ENCODE results near the gene S100A7A.

S100A7A gene

DNA sequence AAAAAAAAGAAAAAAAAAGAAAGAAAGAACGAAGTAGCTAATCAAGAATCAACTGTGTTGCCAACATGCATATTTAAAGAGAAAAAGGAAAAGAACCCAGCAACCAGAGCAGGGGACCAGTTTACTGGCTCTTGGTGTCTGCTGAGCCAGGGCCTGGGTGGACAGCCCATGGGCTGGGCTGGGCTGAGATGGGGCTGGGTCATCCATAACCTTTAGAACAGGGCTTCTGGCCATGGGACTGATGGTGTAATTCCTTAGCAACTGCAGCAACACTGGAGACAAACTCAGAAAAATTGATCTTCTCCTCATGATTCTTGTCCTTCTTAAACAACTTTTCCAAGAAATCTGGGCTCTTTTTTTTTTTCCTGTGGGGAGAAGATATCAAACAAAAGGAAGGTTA is 10.5 kb downstream of the S100A7A start:
- H2AFZ ChIP-seq (ENCODE audit: low read length, unreplicated experiment), result no peak overlapping the region
- H3K27ac ChIP-seq (ENCODE audit: low read depth, low read length), result no peak overlapping the region
- no peaks in the 10 kb centered on the region for H3K79me2 ChIP-seq (ENCODE audit: control insufficient read depth, insufficient read depth, low read length, unreplicated experiment)
- no peak overlapping the region for H3K4me3 ChIP-seq (ENCODE audit: low read depth, low read length)
- peaks cover 63% of the 10 kb centered on the region for H3K27me3 ChIP-seq (ENCODE audit: insufficient read depth, low read length)
- no peaks in the 10 kb centered on the region for H3K4me1 ChIP-seq (ENCODE audit: control insufficient read depth, insufficient read depth, low read length, unreplicated experiment)
- no peaks in the 10 kb centered on the region for H3K36me3 ChIP-seq (ENCODE audit: insufficient read depth, low read length)

DNA sequence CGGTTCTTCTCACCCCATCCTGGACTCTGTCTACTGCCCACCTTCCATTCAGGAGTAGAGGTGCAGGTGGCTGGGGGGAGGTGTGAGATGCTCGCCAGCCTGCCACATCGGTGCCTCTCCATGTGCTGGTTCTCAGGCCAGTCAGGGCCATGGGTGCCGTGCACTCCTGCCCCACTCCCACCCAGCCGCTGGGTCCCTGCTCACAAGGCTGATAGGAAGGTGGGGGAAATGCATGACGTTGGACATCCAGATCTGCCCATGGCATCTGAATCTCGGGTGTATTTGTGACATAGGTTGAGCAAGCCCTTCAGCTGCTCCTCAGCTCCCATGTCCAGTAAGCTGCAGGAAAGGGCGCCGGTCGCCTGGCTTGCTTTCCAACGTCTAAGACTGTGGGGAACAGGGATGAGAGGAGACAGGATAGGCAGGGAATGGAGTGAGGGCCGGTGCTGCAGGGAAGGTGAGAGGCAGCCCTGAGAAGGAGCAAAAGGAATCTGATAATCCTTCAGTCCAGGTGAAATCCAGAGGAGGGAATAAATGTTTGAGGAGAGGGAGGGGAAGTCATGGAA is 11.8 kb downstream of the S100A7A start:
- Histone ChIP-seq H2AFZ (ENCODE audit: low read length, unreplicated experiment) (no peak overlapping the region), H3K27ac (ENCODE audit: low read depth, low read length) (no peak overlapping the region), H3K36me3 (ENCODE audit: insufficient read depth, low read length) (no peaks in the 10 kb centered on the region), H3K79me2 (ENCODE audit: control insufficient read depth, insufficient read depth, low read length, unreplicated experiment) (no peaks in the 10 kb centered on the region), H3K4me3 (ENCODE audit: low read depth, low read length) (no peak overlapping the region), H3K4me1 (ENCODE audit: control insufficient read depth, insufficient read depth, low read length, unreplicated experiment) (no peaks in the 10 kb centered on the region), H3K27me3 (ENCODE audit: insufficient read depth, low read length) (peaks cover 69% of the 10 kb centered on the region)

DNA sequence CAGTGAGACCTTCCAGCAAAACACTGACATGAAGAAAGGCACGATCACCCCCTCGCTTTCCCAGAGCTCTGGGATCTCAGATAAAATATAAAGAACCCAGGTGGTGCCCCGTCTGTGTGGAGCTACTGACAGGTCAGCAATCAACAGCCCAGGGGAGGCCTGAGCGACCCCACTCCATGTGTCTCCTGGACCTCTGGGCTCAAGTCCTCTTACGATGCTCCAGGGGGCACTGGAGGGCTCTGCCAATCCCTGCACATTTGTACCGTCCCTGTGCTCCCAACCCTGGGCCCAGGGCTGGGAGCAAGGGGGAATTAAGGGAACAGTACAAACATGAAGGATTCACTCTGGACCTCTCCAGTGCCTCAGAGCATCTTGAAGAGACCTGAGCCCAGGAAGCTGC is 12.5 kb downstream of the S100A7A start:
- Histone ChIP-seq H3K27ac (ENCODE audit: low read depth, low read length) (no peak overlapping the region), H2AFZ (ENCODE audit: low read length, unreplicated experiment) (no peak overlapping the region), H3K4me3 (ENCODE audit: low read depth, low read length) (no peak overlapping the region), H3K79me2 (ENCODE audit: control insufficient read depth, insufficient read depth, low read length, unreplicated experiment) (no peaks in the 10 kb centered on the region), H3K4me1 (ENCODE audit: control insufficient read depth, insufficient read depth, low read length, unreplicated experiment) (no peaks in the 10 kb centered on the region), H3K27me3 (ENCODE audit: insufficient read depth, low read length) (peaks cover 69% of the 10 kb centered on the region), H3K36me3 (ENCODE audit: insufficient read depth, low read length) (no peaks in the 10 kb centered on the region)

DNA sequence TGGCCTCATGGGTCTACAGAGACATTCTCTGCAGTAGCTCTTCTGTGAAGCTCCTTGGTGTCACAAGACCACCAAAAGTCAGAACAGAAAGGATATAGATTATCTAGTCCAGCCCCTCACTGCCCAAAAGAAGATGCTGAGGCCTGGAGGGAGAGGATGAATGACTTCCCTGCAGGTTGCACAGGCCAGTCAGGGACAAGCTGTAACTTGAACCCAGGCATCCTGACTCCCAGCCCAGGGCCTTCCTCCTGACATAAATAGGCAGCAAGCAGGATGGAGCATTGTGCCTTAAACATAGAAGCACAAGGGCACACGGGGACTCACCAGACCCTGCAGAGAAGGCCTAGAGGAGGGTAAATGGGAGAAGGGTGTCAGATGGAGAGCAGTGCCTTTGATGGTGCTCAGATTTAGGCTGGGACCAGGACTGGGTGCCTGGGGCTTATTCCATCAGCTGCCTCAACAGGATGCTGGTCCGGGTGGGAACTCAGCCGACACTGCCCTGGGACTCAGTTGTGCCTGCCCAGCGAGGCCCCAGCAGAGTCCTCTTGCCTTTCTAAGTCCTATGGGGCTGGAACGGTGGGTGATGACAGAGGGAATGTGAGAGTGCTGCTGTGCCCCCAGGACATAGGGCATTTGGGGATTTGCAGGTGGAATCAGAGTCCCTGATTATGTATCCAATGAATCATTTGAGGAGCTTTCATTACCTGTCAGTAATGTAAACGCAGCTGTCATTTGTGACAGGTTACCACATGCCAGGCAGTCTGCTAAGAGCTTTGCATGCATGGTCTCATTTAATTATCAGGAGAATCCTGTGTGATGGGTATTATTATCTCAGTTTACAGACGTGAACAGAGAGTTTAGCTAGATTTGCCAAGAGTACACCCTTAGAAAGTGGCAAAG is 13.2 kb downstream of the S100A7A start:
- Histone ChIP-seq H3K4me1 (ENCODE audit: control insufficient read depth, insufficient read depth, low read length, unreplicated experiment) (no peaks in the 10 kb centered on the region), H3K79me2 (ENCODE audit: control insufficient read depth, insufficient read depth, low read length, unreplicated experiment) (no peaks in the 10 kb centered on the region), H2AFZ (ENCODE audit: low read length, unreplicated experiment) (no peak overlapping the region), H3K4me3 (ENCODE audit: low read depth, low read length) (no peak overlapping the region), H3K27ac (ENCODE audit: low read depth, low read length) (no peak overlapping the region), H3K36me3 (ENCODE audit: insufficient read depth, low read length) (no peaks in the 10 kb centered on the region), H3K27me3 (ENCODE audit: insufficient read depth, low read length) (peaks cover 70% of the 10 kb centered on the region)

DNA sequence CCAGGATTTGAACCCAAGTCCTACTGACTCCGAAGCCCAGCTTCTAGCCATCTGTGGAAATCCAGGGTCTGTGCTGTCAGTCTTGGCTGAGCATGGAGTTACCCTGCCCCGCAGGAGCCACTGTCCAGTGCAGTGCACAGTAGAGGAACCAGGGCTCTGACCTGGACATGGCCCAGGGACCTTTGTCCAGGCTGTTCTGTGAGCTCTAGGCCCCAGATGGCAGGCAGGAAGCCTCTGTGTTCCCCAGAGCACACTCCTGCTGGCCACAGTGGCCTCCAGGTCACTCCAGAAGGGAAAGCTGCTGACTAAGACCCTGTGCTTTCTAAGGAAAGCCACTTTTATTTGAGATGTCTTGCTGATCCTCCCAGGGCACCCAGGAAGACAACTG is 13.8 kb downstream of the S100A7A start:
- H3K4me1 ChIP-seq (ENCODE audit: control insufficient read depth, insufficient read depth, low read length, unreplicated experiment), result no peaks in the 10 kb centered on the region
- H3K36me3 ChIP-seq (ENCODE audit: insufficient read depth, low read length), result no peaks in the 10 kb centered on the region
- no peak overlapping the region for H3K4me3 ChIP-seq (ENCODE audit: low read depth, low read length)
- peaks cover 75% of the 10 kb centered on the region for H3K27me3 ChIP-seq (ENCODE audit: insufficient read depth, low read length)
- no peak overlapping the region for H2AFZ ChIP-seq (ENCODE audit: low read length, unreplicated experiment)
- H3K79me2 ChIP-seq (ENCODE audit: control insufficient read depth, insufficient read depth, low read length, unreplicated experiment), result no peaks in the 10 kb centered on the region
- no peak overlapping the region for H3K27ac ChIP-seq (ENCODE audit: low read depth, low read length)

DNA sequence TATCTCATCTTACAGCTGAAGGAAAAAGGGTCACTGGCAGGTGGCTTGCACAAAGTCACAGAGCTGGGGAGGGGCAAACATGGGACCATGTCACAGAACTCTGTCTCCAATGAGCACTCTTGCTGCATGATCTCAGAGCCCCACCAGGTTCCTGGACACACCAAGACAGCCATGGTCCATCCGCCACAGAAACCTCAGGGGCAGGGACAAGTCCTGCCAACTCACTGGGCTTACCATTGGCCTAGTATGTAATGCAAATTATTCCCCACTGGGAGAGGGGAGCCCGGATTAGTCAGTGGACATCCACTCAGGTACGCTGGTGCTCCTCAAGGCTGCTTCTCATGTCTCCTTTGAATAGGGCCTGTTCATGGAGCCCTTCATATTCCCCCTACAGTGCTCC is 14.2 kb downstream of the S100A7A start:
- H3K79me2 ChIP-seq (ENCODE audit: control insufficient read depth, insufficient read depth, low read length, unreplicated experiment), result no peaks in the 10 kb centered on the region
- H3K36me3 ChIP-seq (ENCODE audit: insufficient read depth, low read length), result no peaks in the 10 kb centered on the region
- H3K4me3 ChIP-seq (ENCODE audit: low read depth, low read length), result no peak overlapping the region
- H2AFZ ChIP-seq (ENCODE audit: low read length, unreplicated experiment), result no peak overlapping the region
- H3K4me1 ChIP-seq (ENCODE audit: control insufficient read depth, insufficient read depth, low read length, unreplicated experiment), result no peaks in the 10 kb centered on the region
- peaks cover 74% of the 10 kb centered on the region for H3K27me3 ChIP-seq (ENCODE audit: insufficient read depth, low read length)
- no peak overlapping the region for H3K27ac ChIP-seq (ENCODE audit: low read depth, low read length)

DNA sequence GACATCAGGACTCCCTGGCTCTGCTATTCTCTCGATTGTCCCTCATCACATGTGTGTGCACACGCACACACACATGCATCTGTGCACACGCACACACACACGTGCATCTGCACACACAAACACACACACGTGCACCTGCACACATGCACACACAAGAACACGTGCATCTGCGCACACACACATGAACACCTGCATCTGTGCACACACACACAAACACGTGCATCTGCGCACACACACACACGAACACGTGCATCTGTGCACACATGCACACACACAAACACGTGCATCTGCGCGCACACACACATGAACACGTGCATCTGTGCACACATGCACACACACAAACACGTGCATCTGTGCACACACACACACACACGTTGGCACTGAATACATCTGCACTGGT is 14.7 kb downstream of the S100A7A start:
- H3K27me3 ChIP-seq (ENCODE audit: insufficient read depth, low read length), result peaks cover 71% of the 10 kb centered on the region
- H3K36me3 ChIP-seq (ENCODE audit: insufficient read depth, low read length), result no peaks in the 10 kb centered on the region
- H3K27ac ChIP-seq (ENCODE audit: low read depth, low read length), result no peak overlapping the region
- H3K4me1 ChIP-seq (ENCODE audit: control insufficient read depth, insufficient read depth, low read length, unreplicated experiment), result no peaks in the 10 kb centered on the region
- H3K4me3 ChIP-seq (ENCODE audit: low read depth, low read length), result no peak overlapping the region
- H2AFZ ChIP-seq (ENCODE audit: low read length, unreplicated experiment), result no peak overlapping the region
- H3K79me2 ChIP-seq (ENCODE audit: control insufficient read depth, insufficient read depth, low read length, unreplicated experiment), result no peaks in the 10 kb centered on the region

DNA sequence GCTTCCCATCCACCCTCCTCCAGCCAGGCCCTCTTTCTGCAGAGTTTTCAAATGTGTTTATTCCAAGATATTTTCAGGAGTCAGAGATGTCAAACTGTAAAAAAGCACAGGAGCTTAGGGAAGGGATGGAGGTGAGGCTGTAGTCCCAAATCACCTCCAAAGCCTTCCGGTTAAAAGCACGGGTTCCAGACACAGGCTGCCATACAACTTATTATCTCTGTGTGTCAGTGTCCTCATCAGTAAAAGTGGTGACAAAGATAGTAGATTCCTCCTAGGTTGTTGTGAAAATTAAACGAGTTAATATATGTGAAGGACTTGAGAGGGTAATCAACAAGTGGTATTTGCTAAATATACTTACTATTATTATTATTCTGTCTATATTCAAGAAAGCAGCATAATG is 15.1 kb downstream of the S100A7A start:
- no peak overlapping the region for H2AFZ ChIP-seq (ENCODE audit: low read length, unreplicated experiment)
- H3K79me2 ChIP-seq (ENCODE audit: control insufficient read depth, insufficient read depth, low read length, unreplicated experiment), result no peaks in the 10 kb centered on the region
- no peak overlapping the region for H3K4me3 ChIP-seq (ENCODE audit: low read depth, low read length)
- H3K4me1 ChIP-seq (ENCODE audit: control insufficient read depth, insufficient read depth, low read length, unreplicated experiment), result no peaks in the 10 kb centered on the region
- H3K27ac ChIP-seq (ENCODE audit: low read depth, low read length), result no peak overlapping the region
- H3K27me3 ChIP-seq (ENCODE audit: insufficient read depth, low read length), result peaks cover 70% of the 10 kb centered on the region
- no peaks in the 10 kb centered on the region for H3K36me3 ChIP-seq (ENCODE audit: insufficient read depth, low read length)

DNA sequence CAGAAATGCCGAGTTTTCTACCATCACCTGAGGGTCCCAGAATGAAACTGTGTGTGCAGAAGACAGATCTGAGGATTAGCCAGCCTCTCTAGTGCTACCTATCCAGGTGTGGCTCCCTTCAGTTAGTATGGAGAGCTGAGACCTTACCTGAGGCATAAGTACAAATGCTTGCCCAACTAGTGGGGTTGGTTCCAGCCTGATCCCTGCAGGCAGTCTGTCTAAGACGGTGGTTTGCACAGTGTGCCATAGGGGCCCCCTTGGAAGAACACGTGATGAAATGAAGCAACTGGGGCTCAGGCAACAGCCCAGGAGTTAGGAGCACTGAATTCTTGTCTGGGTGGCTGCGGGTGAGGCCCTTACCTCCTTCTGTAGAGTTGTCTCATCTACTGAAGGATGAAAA is 15.6 kb downstream of the S100A7A start:
- Histone ChIP-seq H3K4me1 (ENCODE audit: control insufficient read depth, insufficient read depth, low read length, unreplicated experiment) (no peaks in the 10 kb centered on the region), H3K27me3 (ENCODE audit: insufficient read depth, low read length) (peaks cover 70% of the 10 kb centered on the region), H3K4me3 (ENCODE audit: low read depth, low read length) (no peak overlapping the region), H2AFZ (ENCODE audit: low read length, unreplicated experiment) (no peak overlapping the region), H3K36me3 (ENCODE audit: insufficient read depth, low read length) (no peaks in the 10 kb centered on the region), H3K79me2 (ENCODE audit: control insufficient read depth, insufficient read depth, low read length, unreplicated experiment) (no peaks in the 10 kb centered on the region), H3K27ac (ENCODE audit: low read depth, low read length) (no peak overlapping the region)

DNA sequence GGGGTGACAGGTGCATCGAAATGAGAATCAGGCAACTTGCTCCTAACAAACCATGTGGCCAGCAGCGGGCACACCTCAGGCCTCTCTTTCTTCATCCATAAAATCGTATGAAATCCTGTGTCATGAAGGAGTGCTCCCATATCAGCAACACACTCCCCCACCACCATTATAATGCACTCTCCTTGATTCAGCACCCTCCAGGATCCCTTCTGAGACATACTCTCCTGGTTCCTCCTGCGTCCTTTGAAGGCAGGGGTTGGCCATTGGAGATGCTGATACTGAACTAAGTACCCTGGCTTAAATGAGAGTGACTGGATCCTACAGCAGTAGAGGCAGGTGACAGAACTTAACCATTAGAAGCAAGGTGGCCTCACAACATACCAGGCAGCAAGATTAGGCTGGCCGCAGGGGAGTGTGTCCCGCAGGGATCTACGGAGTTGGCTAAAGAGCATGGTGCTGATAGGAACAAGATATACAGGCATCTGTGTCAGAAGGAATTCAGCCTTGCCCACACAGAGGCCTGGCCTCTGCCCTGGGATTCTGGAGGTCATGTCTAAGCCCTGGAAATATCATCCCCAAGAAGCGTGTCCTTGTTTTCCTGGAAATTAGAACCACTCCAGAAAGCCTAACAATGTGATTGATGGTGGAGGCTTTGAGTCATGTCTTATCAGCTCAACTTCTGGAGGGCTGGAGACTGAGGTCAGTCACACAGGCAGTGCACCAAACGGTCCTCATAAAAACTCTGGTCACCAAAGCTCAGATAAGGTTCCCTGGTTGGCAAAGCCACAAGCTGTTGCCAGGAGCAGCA is 16.8 kb downstream of the S100A7A start:
- peaks cover 71% of the 10 kb centered on the region for H3K27me3 ChIP-seq (ENCODE audit: insufficient read depth, low read length)
- H3K4me1 ChIP-seq (ENCODE audit: control insufficient read depth, insufficient read depth, low read length, unreplicated experiment), result no peaks in the 10 kb centered on the region
- no peaks in the 10 kb centered on the region for H3K79me2 ChIP-seq (ENCODE audit: control insufficient read depth, insufficient read depth, low read length, unreplicated experiment)
- H3K27ac ChIP-seq (ENCODE audit: low read depth, low read length), result no peak overlapping the region
- no peak overlapping the region for H2AFZ ChIP-seq (ENCODE audit: low read length, unreplicated experiment)
- no peak overlapping the region for H3K4me3 ChIP-seq (ENCODE audit: low read depth, low read length)
- H3K36me3 ChIP-seq (ENCODE audit: insufficient read depth, low read length), result no peaks in the 10 kb centered on the region

Measured in ACC112 (cell line).